Dermis microvascular lymphatic vessel endothelial cell (primary cell): Measurements from ENCODE around the gene CPNE5. TPM values are rescaled to one million over a fixed set of nuclear protein-coding genes. Genes with fewer than 3 reads are reported as not detected.

Source experiments
- total RNA-seq: library from RNA; depleted of rRNA; stranded (reverse); fragments of >200 nt; gene quantifications from 2 replicates; pipeline ENCODE4 v1.2.1, GENCODE V29; 2014

CPNE5 gene
- total RNA-seq, 1 donor from 2014 or later, result 5.0 TPM

Other genes starting within 250 kb of the CPNE5 start
- gene SRSF3, start 245.1 kb downstream of the CPNE5 start, total RNA-seq, result 227 and 298 TPM in 2 replicates
- gene CDKN1A, start 160.7 kb downstream of the CPNE5 start, total RNA-seq, result 116 and 156 TPM in 2 replicates
- gene RAB44, start 141.6 kb downstream of the CPNE5 start, total RNA-seq, result under 0.01 TPM in 2 replicates
- gene PPIL1, start 35.4 kb upstream of the CPNE5 start, total RNA-seq, result 20.9 and 22.2 TPM in 2 replicates
- 18.7 and 21.4 TPM in 2 replicates for gene C6orf89, start 46.5 kb upstream of the CPNE5 start, total RNA-seq
- 0.13 TPM in 1 of 2 replicates, not detected in the other for gene PI16, start 115.3 kb upstream of the CPNE5 start, total RNA-seq
- gene MTCH1, start 146.8 kb upstream of the CPNE5 start, total RNA-seq, result 179 and 239 TPM in 2 replicates
- gene FGD2, start 166.2 kb upstream of the CPNE5 start, total RNA-seq, result not detected in 2 replicates